HuH-7 (cell line): ENCODE measurements around the gene LILRB4.
"Not testable (repeated sequence)": the region's sequence is repeated elsewhere in the genome, so short reads cannot be mapped to it uniquely, and the experiment has no call there.

Experiments
- DNase-seq: peaks from one replicate; pipeline ENCODE4 v3.0.0; 2011; ENCODE audit warnings: low spot score

Gene LILRB4

DNA sequence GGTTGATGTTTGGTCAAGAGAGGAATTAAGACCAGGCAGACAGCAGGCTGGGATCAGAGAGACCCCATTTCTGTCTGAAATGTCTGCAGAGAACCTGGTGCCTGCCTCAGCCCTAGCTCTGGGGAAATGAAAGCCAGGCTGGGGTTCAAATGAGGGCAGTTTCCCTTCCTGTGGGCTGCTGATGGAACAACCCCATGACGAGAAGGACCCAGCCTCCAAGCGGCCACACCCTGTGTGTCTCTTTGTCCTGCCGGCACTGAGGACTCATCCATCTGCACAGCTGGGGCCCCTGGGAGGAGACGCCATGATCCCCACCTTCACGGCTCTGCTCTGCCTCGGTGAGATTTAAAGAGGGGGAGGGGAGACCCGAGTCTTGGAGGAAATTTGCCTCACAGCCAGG lies at the start of gene LILRB4:
TSS of gene LILRB4 (plus strand) at position 256 of the 400 bp plus-strand sequence. CDS start at position 305, 49 bp downstream.
- no peak for DNase-seq

- no peak for DNase-seq
Observed at GRCh38 chr19:54614726-54615125, 48.1 kb upstream of the LILRB4 start.

- DNase-seq = no peak
Observed at GRCh38 chr19:54616057-54616456, 46.7 kb upstream of the LILRB4 start.

GRCh38 chr19:54616821-54617560 lies 45.8 kb upstream of the LILRB4 start:
- DNase-seq = no peak

GRCh38 chr19:54620464-54620863 lies 42.3 kb upstream of the LILRB4 start:
- DNase-seq = no peak

- no peak for DNase-seq
Observed at GRCh38 chr19:54622431-54622830, 40.4 kb upstream of the LILRB4 start.

DNA sequence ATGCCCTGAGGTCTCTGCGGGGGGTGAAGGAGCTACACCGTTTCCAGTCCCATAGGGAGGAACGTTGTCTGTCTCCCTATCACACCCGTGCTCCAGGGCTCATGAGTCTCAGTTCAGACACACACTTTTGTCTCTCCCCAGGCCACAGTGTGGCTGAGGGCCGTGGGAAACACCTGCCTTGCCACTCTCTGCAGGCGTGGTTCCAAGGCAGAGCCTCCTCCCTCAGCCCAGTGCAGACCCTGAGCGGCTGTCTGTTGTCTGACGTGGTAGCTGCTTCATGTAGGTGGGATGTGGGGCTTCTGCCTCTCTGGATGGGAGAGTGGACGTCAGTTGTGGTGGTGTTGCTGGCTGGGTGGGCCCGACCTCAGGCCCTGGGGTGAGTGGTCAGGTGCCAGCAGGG lies 38.6 kb upstream of the LILRB4 start:
- not testable (repeated sequence) for DNase-seq

GRCh38 chr19:54624934-54625730 lies 37.7 kb upstream of the LILRB4 start:
- DNase-seq = not testable (repeated sequence)

GRCh38 chr19:54626757-54627156 lies 36.0 kb upstream of the LILRB4 start:
- no peak for DNase-seq

DNA sequence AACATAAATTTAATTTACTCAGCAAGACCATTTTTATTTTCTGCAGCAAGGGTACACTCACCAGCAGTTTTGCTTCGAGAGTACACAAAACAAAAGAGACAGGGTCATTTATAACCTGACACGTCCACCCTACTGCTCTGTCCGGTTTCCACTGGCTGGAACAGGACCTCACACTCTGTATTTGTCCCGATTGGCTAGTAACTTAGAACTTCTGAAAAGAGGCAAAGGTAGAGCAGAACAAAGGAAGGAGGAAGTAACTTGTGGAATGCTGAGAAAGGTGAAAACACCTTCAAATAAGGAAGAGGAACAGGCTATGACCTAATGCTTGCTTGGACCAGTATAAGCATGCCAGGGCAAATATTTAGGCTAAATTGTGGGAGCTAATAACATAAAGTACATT lies 34.9 kb upstream of the LILRB4 start:
- DNase-seq = not testable (repeated sequence)

DNA sequence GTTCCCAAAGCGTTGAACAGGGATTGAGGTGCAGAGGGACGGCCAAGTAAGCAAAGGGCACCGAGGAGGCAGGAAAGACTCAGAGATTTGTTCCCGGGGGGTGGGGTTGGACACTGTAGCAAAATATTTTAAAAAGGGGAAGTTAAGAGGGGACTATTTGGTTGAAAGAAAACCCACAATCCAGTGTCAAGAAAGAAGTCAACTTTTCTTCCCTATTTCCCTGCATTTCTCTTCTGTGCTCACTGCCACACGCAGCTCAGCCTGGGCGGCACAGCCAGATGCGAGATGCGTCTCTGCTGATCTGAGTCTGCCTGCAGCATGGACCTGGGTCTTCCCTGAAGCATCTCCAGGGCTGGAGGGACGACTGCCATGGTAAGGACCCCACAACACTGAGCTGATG lies 32.5 kb upstream of the LILRB4 start, which contains the start of gene LILRB1:
TSS of gene LILRB1 (plus strand) at position 223 of the 400 bp plus-strand sequence. CDS start 590 bp downstream, outside the sequence.
- not testable (repeated sequence) for DNase-seq

DNA sequence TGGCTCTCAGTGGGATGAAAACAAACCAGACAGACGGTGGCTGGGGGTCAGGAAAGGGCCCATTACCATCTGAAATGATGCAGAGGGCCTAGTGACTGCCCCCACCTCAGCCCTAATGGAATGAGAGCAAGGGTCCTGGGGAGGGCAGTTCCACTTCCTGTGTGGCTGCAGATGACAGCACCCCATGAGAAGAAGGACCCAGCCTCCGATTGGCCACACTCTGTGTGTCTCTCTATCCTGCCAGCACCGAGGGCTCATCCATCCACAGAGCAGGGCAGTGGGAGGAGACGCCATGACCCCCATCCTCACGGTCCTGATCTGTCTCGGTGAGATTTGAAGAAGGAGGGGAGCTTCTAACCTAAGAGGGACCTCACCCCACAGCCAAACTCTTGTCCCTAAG lies 32.0 kb upstream of the LILRB4 start:
- DNase-seq = no peak

DNA sequence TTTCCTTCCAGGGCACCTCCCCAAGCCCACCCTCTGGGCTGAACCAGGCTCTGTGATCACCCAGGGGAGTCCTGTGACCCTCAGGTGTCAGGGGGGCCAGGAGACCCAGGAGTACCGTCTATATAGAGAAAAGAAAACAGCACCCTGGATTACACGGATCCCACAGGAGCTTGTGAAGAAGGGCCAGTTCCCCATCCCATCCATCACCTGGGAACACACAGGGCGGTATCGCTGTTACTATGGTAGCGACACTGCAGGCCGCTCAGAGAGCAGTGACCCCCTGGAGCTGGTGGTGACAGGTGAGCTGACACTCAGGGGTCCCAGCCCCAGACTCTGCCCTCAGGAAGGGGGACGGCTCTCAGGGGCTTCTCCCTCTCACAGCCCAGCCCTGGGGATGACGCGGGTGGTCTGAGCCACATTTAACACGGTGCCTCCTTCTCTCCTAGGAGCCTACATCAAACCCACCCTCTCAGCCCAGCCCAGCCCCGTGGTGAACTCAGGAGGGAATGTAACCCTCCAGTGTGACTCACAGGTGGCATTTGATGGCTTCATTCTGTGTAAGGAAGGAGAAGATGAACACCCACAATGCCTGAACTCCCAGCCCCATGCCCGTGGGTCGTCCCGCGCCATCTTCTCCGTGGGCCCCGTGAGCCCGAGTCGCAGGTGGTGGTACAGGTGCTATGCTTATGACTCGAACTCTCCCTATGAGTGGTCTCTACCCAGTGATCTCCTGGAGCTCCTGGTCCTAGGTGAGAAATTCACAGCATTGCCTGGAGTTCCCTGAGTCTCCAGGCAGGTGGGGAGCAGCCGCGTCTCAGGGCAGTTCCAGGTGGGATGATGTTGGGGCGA lies 31.1 kb upstream of the LILRB4 start:
- DNase-seq = not testable (repeated sequence)

GRCh38 chr19:54632517-54632916 lies 30.3 kb upstream of the LILRB4 start:
- not testable (repeated sequence) for DNase-seq

GRCh38 chr19:54633401-54633800 lies 29.4 kb upstream of the LILRB4 start:
- no peak for DNase-seq

- not testable (repeated sequence) for DNase-seq
Observed at GRCh38 chr19:54636081-54636480, 26.7 kb upstream of the LILRB4 start.

GRCh38 chr19:54638683-54639082 lies 24.1 kb upstream of the LILRB4 start:
- no peak for DNase-seq

DNA sequence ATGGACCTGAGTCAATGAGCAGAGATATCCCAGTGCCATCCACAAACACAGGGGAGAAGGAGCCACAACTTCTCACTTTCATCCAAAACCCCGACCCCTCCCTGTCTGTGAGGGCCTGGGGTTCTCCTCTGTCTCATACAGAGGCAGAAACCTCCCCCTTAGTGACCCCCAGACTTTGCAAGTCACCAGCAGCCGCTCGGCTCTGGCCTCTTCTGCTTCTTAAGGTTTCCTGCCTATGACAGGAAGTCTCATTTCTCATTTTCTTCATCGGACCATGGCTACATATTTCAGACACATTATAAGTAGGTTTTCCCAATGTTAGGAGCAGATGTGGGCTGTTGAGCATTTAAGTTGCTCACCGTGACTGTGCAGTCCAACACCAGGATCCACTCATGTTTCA lies 19.8 kb upstream of the LILRB4 start:
- not testable (repeated sequence) for DNase-seq

DNA sequence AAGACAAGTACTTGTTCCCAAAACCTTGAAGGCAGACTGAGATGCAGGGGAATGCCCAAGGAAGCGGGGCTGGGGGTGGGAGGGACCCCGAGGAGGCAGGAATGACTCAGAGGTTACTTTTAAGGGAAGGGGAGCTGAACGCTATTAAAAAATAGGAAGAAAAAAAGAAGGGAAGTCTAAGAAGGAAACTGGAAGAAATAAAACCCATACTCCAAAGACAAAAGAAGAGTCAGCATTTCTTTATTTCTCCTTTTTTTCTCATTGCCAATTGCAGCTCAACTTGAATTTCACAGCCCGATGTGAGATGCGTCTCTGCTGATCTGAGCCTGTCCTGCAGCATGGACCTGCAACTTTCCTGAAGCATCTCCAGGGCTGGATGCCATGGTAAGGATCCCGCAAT lies 19.2 kb upstream of the LILRB4 start:
- not testable (repeated sequence) for DNase-seq

- DNase-seq = no peak
Observed at GRCh38 chr19:54644056-54644455, 18.7 kb upstream of the LILRB4 start.

GRCh38 chr19:54646331-54646841 lies 16.4 kb upstream of the LILRB4 start:
- no peak for DNase-seq

- no peak for DNase-seq
Observed at GRCh38 chr19:54648129-54648528, 14.7 kb upstream of the LILRB4 start.
